GM19351 (cell line): ENCODE data around the gene PER1.
"Not testable (repeated sequence)": the region's sequence is repeated elsewhere in the genome, so short reads cannot be mapped to it uniquely, and the experiment has no call there.

Experiments used
- ATAC-seq: cut with Tn5 transposase; IDR thresholded peaks from one replicate; pipeline ENCODE4 v1.9.1; 2021; ENCODE audit warnings: mild to moderate bottlenecking, moderate library complexity; ENCODE audit not compliant: unreplicated experiment

The PER1 gene

GRCh38 chr17:8122924-8123694, 29.1 kb downstream of the PER1 start:
- no peak for ATAC-seq

- ATAC-seq: no peak
These were observed 29.7 kb downstream of the PER1 start for GRCh38 chr17:8122422-8122923.

GRCh38 chr17:8121681-8122421, 30.4 kb downstream of the PER1 start:
- ATAC-seq: peak; percentile 29

GRCh38 chr17:8121407-8121680, 30.9 kb downstream of the PER1 start:
- no peak for ATAC-seq

- no peak for ATAC-seq
These were observed 31.4 kb downstream of the PER1 start for GRCh38 chr17:8120520-8121406.

- peak; percentile 31 for ATAC-seq
These were observed 32.4 kb downstream of the PER1 start for GRCh38 chr17:8119581-8120519.

- peak; percentile 47 for ATAC-seq
These were observed 33.2 kb downstream of the PER1 start for GRCh38 chr17:8118769-8119580.

- no peak for ATAC-seq
These were observed 34.0 kb downstream of the PER1 start, which contains the start of gene ALOXE3 for GRCh38 chr17:8117980-8118768. Gene ALOXE3, minus strand, starts transcription at chr17:8118514. Its CDS starts 524 bp downstream, at chr17:8117990.

GRCh38 chr17:8117367-8117979, 34.7 kb downstream of the PER1 start:
- no peak for ATAC-seq

- no peak for ATAC-seq
These were observed 35.4 kb downstream of the PER1 start for GRCh38 chr17:8116776-8117175.

GRCh38 chr17:8110907-8111306, 41.3 kb downstream of the PER1 start:
- ATAC-seq: no peak

- no peak for ATAC-seq
These were observed 41.8 kb downstream of the PER1 start for GRCh38 chr17:8110456-8110804.

- no peak for ATAC-seq
These were observed 42.3 kb downstream of the PER1 start for GRCh38 chr17:8109661-8110455.

GRCh38 chr17:8108972-8109660, 43.1 kb downstream of the PER1 start:
- ATAC-seq: no peak

GRCh38 chr17:8106980-8107379, 45.2 kb downstream of the PER1 start:
- ATAC-seq: not testable (repeated sequence)

GRCh38 chr17:8105957-8106398, 46.2 kb downstream of the PER1 start:
- no peak for ATAC-seq

GRCh38 chr17:8104911-8105310, 47.3 kb downstream of the PER1 start:
- ATAC-seq: no peak
